GM21367 (cell line): ENCODE data around the gene IZUMO4.
A peak's percentile ranks its signal among the peaks of the same experiment; 100 is the strongest.

Experiments
- ATAC-seq: cut with Tn5 transposase; IDR thresholded peaks from one replicate; pipeline ENCODE4 v1.9.1; 2021; ENCODE audit not compliant: unreplicated experiment

The IZUMO4 gene, protein sequence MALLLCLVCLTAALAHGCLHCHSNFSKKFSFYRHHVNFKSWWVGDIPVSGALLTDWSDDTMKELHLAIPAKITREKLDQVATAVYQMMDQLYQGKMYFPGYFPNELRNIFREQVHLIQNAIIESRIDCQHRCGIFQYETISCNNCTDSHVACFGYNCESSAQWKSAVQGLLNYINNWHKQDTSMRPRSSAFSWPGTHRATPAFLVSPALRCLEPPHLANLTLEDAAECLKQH

DNA sequence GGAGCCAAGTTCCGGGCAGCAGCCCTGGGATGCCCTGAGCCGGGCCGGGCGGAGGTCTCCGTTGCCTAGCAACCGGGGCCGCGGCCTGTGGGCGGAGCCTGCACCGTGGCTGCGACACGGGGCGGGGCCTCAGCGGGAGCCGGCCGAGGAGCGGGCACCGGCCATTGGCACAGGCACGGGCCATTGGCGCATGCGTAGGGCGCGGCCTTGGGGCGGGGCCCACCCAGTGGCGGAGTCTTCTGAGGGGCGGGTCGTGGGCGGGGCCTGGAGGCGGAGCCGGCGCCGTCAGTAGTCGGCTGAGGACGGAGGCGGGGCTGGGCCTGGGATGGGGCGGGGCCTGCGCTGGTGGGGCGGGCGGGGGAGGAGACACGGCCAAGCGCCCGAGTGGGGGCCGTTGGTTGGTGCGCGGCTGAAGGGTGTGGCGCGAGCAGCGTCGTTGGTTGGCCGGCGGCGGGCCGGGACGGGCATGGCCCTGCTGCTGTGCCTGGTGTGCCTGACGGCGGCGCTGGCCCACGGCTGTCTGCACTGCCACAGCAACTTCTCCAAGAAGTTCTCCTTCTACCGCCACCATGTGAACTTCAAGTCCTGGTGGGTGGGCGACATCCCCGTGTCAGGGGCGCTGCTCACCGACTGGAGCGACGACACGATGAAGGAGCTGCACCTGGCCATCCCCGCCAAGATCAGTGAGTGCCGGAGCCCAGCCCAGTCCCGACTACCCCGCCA, at the start of gene IZUMO4:
Gene IZUMO4, plus strand, starts transcription at position 436 of the 723 bp plus-strand sequence. Its CDS starts 31 bp downstream, at position 467.
- peak; percentile 44 for ATAC-seq

DNA sequence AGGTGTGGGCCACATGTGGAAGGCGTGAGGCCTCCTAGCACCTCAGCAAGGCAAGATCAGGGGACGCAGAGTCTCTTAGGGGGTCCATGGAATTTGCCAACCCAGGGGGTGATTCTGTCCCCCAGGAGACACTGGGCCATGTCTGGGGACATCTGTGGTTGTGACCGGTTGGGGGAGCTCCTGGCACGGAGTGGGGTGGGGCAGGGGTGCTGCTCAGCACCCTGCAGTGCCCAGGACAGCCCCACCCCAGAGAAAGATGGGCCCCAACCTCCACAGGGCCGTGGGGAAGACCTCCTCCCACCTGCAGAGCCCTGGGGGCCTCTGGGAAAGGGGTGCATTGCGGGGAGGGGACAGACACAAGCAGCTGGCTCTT, 49.7 kb upstream of the IZUMO4 start:
- ATAC-seq: no peak

DNA sequence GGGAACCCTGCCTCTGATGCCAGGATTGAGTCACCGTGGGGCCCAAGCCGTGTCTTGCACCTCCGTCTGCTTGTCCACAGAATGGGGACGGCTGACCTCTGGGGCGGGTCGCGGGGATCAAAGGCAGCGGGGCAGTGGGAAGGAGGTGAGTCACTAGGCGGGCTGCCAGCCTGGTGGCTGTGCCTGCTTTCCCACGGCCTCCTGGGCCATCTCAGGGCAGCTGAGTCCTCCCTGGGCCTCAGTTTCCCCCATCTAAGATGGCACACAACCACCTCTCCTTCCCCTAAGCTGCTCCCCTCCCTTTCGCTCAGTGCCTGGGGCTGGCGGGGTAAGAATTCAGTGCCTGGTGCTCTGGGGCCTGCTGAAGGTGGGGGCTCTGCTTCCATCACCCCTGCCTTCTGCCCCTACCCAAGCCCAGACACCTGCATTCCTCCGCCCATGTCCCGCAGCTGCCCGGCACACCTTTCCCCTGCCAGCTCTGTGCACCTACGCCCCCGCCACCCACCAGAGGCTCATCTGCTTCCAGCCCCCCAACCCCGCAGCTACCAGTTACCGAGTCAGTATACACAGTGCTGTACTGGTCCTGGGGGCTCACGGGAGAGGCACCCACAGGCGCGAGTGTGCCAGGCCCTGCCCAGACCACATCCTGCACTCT, 49.1 kb upstream of the IZUMO4 start:
- ATAC-seq: no peak

DNA sequence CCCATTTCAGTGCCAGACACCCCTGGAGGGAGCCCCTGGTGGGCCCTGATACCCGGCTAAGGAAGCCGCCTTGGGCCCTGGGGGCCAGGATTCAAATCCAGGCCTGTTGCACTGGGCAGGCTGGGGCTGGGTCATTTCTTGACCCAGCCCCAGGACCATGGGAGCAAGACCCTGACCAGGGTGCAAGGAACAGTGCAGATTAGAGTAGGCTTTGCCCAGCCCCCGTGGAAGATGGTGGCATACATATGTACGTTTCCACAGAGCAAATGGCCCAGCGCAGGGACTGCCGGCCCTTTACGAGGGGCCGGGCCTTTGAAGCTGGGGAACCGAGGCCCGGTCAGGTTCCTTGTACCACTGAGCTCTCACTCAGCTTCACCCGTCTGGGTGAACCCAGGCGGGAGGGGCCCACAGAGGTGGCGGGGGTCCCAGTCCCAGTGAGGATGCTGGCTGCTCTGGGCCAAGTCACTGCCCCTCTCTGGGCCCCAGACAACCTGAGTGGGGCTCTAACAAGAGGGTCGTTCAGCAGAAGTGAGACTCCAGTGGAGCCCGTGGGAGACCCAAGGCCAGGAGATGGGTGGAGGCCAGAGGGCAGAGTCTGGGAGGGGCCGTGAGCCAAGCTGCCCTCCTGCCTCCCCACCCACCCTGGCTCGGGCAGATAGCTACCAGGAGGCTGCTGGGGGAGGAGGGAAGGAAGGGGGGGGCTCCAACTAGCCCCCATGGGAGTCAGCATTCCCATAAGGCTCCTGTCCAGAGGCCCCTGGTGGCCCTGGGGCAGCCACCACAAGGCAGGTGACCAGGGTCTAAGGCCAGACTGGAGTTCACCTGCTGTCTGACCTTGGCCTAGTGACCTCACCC, 48.4 kb upstream of the IZUMO4 start:
- no peak for ATAC-seq

DNA sequence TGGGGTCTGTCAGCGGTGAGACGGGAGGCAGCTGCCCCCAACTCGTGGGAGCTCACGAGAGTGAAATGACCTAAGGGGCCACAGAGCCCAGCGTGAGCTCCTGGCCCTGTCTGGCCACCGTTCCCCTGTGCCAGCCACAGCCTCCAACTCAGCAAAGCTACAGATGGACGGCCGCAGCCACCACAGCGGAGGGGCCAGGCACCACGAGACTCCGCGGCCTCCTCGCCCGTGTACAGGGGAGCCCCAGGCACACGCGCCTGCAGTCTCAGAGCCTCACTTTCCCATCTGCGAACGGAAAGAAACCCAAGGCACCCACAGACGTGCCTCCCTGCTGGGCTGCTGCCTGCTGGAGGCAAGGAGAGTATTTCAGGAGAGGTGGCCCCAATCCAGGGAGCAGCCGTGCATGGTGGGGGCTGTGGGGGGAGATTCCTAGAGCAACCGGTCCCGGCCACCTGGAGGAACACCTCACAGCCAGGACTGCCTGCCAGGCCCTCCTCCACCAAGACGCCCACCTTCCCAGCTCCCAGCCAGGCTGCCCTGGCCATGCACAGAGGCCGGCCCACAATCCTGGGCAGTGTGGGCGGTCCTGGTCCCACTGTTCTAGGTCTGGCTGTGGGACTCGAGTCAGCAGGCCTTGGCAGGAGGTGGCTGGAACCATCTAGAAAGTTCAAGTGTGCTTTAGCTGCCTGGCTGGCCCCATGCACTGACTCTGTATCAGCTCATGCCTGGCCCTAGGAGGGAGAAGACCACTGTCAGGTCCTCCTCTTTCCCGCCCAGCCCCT, 47.6 kb upstream of the IZUMO4 start:
- no peak for ATAC-seq

DNA sequence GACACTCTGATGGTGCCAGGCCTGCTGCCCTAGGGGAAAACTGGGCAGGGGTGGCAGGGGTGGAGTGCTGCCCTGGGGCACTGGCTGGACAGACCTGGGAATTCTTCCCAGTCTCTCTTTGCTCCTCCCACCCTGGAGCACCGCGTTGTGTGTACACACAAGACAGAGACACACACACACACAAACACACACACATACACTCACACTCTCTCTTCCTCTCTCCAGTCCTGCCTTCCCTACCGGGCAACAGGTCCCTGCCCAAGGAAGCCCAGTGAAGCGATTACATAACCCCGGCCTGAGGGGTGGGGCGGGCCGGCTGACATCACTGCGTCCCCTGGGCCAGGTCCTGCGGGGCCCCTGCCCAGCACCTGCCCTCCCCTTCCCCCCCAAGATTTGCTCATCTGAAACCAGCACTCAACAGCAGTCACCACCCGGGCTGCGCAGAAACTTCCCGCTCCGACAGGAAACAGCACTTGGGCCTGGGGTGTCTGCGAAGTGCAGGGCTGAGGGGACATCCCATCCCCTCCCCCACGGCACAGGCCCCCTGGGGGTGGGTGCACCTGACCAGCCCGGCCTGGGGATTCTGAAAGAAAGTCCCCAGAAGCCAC, 46.9 kb upstream of the IZUMO4 start:
- no peak for ATAC-seq

DNA sequence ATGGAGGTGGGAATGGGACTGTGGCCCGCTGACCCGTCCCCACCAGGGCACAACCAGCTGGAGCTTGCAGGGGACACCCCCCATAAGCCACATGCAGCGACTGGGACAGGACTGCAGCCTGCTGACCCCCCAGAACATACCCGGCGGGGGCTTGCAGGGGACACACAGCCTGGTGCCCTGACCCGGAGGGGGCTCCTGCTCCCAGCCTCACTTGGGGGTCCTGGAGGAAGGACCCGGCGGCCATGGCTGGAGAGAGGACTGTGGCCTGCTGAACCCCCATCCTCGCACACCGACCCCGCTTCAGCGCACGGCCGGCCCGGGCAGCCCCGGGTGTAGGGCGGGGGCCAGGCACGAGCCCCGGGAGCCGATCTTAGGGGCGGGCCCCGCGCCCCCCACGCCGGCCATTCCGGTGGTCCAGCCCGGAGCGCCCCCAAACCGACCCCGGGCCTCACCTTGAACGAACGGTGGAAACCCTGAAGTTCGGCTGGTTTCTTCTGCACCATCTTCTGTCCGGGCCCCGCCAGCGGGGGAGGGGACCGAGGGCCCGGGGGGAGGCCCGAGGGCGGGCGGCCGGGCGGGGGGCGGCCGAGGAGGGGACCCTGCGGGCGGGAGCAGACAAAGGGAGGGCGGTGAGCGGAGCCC, 46.2 kb upstream of the IZUMO4 start:
- peak; percentile 1 for ATAC-seq

DNA sequence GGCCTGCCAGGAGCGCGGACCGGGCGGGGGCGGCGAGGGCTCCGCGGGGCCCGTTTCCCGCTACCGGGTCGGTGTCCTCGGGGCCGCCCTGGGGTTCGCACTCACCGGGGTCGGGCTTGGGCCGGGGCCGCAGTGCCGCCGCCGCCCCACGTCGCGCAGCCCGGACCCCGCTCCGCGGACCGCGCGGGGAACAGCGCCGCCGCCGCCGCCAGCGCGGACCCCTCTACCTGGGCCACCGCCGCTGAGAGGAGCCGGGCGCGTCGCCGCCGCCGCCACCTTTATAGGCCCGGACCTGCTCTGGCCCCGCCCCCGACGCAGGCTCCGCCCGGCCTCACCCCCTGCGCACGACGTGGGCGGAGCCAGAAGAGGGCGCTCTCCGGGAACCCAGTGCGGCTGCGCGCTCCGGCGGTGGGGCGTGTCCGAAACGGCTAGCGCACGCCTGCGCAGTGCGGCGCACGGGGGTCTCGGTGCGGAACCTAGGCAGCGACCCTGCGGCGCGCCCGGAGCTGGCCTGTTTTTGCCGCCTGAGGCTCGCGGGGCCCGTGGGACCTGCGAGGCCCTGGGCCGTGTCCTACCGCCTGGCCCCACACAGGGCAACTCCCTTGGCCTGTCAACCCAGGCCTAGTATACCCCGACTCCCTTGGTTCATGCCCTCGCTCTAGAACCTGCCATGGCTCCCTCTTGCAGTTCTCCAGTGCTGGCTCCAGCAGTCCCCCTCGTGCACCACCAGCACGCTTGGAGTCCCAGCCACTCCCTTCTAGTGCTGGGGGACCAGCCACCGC, 45.5 kb upstream of the IZUMO4 start, which contains the start of gene MKNK2:
Gene MKNK2, minus strand, starts transcription at position 254 of the 782 bp plus-strand sequence. CDS start 393 bp downstream, outside the sequence.
- peak; percentile 40 for ATAC-seq

DNA sequence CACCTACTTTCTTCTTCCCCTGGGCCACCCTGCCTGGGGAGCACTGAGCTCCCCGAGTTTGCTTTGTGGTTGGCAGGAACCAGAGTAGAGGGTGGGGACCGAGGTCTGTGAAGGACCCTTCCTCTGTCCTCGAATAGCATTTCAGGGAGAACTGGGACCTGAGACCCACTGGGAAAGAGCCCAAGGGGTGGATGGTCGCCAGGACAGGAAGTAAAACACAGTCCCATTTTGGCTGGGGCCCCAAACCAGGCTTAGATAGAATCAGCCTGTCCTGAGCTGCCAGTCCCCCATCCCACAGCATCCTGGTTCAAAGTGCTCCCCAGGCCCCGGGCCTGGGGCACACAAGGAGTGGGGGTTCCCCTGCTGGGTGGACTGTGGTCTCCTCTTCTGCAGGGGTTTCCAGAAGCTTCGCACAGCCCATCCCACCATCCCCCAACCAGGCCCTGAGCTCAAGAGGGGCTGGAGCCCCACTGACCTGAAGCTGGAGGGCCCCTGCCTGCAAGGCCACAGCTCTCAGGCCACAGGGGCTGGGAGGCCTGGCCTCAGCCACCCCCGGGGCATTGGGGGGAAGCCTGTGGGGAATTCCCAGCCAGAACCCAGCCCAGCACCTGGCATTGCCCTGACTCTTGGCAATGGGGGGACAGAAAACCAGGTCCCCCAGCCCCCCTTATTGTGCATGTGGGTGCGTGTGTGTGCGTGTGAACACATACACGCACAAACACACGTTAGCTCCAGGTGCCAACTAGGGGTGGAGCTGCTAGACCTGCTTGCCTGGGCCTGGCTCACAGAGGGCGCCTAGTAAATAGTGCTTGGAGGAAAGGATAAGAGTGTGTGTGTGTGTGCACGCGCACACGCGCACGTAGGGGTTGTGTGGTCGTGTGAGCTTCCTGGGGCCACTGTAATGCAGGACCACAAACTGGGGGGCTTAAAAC, 44.7 kb upstream of the IZUMO4 start:
- ATAC-seq: peak; percentile 0

DNA sequence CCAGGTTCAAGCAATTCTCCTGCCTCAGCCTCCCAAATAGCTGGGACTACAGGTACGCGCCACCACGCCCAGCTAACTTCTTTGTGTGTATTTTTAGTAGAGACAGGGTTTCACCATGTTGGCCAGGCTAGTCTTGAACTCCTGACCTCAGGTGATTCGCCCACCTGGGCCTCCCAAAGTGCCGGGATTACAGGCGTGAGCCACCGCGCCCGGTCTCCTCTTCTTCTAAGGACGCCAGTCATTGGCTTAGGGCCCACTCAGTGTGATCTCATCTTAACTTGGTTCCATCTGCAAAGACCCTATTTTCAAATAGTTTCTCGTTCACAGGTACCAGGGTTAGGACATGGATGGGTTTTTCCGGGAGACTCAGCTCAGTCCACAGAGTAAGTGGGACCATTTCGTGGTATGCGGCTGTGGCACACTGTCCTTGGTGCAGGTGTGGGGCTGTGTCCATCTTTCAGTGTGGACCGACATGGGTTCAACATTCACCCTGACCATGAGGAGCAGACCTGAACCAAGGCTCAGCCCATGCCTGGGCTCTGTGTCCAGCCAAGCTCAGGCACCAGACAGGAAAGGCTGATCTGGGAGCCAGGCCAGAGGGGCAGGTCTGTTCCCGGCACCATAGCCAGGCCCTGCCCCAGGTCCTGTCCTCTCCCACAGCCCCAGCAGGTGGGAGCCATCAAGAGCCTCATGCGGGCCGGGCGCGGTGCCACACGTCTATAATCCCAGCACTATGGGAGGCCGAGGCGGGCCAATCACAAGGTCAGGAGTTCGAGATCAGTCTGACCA, 42.9 kb upstream of the IZUMO4 start:
- ATAC-seq: no peak

DNA sequence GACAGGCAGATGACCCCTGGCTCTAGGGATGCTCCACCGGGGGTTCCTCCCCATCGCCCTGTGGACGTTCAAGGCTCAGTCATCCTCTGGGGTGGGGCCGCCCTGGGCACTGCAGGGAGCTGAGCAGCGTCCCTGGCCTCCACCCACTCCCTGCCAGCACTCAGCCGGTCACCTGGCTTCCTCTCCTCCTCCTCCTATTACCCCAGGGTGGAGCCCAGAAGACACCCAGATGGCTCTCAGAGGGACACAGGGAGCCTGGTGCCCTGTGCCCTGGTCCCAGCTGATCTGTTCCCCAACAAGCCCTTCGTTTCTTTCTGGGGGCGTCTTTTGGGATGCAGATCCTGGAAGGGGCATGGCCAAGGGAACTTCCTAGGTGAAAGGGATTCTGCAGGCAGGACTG, 42.0 kb upstream of the IZUMO4 start:
- no peak for ATAC-seq

DNA sequence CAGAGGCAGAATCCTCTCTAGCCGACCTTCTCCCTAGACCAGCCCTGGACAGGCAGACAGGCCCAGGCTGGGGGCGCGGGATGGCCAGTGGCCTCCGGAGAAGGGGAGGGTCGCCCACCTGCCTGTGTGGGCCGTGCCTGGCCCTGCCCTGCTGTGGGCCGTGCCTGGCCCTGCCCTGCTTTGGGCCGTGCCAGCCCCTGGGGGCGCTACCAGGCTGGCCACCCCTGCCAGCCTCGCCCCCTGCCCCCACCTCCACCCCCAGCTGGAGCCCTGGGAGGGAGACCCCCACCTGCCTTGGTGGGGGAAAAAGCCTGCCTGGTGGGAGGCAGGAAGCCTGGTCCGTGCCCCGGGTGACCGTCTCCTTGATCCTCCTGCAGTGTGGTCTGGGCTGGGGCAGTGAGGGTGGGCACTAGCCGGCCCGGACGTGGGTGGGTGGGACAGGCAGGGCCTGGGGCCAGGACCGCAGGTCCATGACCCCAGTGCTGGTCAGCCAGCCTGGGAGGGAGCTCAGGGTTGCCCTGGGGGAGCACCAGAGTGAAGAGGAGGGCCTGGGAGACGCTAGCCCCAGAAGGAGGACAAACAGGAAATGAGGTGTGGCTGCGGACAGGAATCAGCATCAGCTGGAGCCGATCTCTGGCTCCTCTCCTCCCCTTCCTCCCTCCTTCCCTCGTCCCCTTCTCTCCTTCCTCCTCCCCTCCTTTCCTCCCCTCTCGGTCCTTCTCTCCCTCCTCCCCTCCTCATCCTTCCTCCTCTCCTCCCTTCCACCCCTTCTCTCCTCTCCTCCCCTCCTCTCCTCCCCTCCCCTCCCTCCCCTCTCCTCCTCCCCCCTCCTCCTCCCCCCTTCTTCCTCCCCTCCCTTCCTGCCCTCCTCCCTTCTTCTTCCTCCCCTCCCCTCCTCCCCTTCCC, 40.5 kb upstream of the IZUMO4 start:
- no peak for ATAC-seq

DNA sequence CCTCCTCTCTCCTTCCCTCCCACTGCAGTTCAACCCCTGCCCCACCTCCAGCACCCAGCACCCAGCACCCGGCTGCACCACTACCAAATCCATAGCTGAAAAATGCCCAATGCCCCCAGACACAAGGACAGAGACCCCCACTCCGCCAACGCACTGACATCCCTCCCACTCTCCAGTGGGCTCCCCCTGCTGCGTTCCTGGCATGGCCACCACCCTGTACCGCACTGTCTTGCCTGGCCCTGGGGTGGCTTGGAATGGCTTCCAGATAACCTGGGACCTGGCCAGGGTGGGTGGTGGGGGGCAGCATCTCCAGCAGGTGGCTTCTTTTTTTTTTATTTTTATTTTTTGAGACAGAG, 39.9 kb upstream of the IZUMO4 start:
- no peak for ATAC-seq

DNA sequence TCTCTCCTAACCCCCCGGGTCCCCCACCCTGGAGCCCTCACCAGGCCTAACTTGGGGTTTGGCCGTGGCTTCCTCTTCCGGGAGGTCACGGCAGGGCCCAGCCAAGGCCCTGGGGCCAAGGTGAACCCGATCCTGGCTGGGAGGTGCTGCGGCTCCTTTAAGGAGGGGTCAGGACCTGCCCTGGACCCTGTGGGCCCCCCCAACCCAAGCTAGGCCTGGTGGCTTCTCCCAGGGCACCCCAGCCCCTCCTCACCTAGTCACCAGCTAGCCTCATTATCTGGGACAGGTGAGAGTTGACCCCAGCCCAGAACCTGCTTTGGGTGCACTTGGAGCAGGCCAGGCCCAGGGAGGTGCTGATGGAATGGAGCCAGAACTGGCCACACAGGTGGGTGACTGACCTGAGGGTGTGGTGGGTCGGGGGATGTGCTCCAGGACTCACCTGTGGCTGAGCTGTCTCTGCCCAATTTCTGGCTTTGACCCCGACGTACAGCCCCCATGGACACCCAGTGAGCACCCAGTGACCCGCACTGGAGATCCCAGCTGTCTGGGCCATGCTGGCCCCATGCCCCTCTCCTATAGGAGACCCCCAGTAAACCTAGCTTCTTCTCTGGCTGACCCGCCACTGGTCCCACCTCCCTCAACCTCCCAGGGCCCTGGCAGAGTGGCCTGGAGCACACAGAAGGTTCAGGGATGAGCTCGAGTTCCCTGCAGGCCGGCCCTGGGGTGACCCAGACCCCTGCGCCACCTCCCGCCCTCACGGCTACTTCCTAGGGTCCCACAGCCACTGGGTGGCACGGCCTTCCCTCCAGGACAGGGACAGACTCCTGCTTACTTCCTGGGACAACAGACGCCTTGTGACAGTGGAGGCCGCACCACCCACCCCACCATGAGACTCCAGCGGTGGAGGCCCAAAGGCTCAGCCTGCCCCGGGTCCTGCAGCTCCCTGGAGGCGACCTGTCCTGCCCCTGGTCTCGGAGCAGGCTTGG, 38.9 kb upstream of the IZUMO4 start:
- ATAC-seq: no peak
